HG02642 (cell line): ENCODE measurements around the gene LASP1NB.
"Not testable (repeated sequence)": the region's sequence is repeated elsewhere in the genome, so short reads cannot be mapped to it uniquely, and the experiment has no call there.

Experiments
- ATAC-seq: cut with Tn5 transposase; IDR thresholded peaks from one replicate; pipeline ENCODE4 v1.9.1; 2021; ENCODE audit warnings: mild to moderate bottlenecking; ENCODE audit not compliant: unreplicated experiment, poor library complexity

LASP1NB gene

DNA sequence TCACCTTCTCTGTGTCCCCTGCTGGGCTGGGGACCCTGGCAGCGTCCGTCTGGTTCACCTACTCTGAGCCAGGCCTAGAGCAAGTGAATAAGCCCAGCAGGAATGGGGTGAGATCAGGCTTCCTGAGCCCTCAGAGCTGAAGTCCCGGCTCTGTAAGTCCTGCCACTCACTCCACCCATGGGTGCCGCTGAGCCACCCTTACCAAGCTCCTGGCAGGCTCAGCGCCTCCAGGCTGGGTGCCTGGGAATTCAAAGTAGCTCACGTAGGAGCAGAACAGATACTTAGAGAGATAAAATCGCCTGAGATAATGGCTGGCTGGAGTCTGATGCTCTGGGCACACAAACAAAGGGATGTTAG lies 9.8 kb upstream of the LASP1NB start:
- ATAC-seq: no peak

DNA sequence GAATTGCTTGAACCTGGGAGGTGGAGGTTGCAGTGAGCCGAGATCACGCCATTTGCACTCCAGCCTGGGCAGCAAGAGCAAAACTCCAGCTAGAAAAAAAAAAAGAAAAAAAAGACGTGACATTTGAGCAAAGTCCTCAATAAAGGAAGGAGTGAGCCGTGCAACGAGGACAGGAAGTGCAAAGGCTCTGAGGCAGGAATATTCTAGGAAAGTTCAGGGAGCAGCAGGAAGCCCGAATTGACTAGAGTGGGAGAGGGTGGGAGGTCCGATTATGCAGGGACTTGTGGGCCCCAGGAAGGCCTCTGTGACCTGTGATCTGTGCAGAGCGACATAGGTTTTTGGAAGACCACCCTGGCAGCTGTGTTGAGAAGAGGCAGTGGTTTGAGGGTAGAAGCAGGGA lies 8.6 kb upstream of the LASP1NB start:
- no peak for ATAC-seq

DNA sequence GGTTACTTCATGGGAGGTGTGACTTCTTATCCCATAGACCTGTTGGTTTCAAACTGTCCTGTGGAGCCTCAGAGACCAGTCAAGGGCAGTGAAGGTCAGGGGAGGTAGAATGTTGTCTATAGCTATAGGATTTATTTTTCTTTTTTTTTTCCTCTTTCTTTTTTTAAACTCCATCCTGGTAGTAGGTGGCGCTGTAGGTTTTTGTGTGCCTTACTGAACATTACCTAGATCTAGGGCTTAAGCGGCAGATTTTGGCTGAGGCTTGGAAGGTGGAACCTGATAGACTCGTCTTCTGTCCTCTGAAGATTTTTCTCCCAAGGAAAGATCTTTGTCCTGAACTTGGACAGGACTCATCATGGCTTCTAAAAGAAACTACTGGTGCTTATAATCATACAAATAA lies 8.2 kb upstream of the LASP1NB start:
- no peak for ATAC-seq

DNA sequence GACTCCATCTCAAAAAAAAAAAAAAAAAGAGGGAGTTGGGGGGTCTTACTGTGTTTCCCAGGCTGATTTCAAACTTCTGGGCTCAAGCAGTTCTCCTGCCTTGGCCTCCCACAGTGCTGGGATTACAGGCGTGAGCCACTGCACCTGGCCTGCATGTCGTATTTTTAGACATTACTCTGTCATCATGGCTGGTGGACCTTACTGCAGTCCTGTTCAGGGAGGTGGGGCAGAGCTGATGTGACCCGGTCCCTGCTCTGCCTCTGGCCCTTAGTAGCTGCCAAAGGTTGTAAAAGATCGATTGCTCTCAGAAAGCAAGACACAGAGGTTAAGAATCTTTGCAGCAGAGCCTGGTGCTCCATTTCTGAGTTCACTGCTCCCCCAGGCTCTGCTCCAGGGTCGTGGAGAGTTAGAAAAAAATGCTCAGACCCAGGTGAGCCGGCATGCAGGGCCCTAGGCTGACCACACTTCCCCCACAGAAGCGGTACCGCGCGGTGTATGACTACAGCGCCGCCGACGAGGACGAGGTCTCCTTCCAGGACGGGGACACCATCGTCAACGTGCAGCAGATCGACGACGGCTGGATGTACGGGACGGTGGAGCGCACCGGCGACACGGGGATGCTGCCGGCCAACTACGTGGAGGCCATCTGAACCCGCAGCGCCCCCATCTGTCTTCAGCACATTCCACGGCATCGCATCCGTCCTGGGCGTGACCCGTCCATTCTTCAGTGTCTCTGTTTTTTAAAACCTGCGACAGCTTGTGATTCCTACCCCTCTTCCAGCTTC lies 7.1 kb upstream of the LASP1NB start:
- no peak for ATAC-seq

DNA sequence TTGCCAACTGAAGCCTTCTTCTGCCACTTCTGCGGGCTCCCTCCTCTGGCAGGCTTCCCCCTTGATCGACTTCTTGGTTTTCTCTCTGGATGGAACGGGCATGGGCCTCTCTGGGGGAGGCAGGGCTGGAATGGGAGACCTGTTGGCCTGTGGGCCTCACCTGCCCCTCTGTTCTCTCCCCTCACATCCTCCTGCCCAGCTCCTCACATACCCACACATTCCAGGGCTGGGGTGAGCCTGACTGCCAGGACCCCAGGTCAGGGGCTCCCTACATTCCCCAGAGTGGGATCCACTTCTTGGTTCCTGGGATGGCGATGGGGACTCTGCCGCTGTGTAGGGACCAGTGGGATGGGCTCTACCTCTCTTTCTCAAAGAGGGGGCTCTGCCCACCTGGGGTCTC lies 6.5 kb upstream of the LASP1NB start:
- ATAC-seq: no peak

DNA sequence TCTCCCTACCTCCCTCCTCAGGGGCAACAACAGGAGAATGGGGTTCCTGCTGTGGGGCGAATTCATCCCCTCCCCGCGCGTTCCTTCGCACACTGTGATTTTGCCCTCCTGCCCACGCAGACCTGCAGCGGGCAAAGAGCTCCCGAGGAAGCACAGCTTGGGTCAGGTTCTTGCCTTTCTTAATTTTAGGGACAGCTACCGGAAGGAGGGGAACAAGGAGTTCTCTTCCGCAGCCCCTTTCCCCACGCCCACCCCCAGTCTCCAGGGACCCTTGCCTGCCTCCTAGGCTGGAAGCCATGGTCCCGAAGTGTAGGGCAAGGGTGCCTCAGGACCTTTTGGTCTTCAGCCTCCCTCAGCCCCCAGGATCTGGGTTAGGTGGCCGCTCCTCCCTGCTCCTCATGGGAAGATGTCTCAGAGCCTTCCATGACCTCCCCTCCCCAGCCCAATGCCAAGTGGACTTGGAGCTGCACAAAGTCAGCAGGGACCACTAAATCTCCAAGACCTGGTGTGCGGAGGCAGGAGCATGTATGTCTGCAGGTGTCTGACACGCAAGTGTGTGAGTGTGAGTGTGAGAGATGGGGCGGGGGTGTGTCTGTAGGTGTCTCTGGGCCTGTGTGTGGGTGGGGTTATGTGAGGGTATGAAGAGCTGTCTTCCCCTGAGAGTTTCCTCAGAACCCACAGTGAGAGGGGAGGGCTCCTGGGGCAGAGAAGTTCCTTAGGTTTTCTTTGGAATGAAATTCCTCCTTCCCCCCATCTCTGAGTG lies 5.9 kb upstream of the LASP1NB start:
- no peak for ATAC-seq

DNA sequence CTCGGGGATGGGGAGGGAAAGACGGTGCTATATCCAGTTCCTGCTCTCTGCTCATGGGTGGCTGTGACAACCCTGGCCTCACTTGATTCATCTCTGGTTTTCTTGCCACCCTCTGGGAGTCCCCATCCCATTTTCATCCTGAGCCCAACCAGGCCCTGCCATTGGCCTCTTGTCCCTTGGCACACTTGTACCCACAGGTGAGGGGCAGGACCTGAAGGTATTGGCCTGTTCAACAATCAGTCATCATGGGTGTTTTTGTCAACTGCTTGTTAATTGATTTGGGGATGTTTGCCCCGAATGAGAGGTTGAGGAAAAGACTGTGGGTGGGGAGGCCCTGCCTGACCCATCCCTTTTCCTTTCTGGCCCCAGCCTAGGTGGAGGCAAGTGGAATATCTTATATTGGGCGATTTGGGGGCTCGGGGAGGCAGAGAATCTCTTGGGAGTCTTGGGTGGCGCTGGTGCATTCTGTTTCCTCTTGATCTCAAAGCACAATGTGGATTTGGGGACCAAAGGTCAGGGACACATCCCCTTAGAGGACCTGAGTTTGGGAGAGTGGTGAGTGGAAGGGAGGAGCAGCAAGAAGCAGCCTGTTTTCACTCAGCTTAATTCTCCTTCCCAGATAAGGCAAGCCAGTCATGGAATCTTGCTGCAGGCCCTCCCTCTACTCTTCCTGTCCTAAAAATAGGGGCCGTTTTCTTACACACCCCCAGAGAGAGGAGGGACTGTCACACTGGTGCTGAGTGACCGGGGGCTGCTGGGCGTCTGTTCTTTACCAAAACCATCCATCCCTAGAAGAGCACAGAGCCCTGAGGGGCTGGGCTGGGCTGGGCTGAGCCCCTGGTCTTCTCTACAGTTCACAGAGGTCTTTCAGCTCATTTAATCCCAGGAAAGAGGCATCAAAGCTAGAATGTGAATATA lies 4.8 kb upstream of the LASP1NB start:
- ATAC-seq: no peak

DNA sequence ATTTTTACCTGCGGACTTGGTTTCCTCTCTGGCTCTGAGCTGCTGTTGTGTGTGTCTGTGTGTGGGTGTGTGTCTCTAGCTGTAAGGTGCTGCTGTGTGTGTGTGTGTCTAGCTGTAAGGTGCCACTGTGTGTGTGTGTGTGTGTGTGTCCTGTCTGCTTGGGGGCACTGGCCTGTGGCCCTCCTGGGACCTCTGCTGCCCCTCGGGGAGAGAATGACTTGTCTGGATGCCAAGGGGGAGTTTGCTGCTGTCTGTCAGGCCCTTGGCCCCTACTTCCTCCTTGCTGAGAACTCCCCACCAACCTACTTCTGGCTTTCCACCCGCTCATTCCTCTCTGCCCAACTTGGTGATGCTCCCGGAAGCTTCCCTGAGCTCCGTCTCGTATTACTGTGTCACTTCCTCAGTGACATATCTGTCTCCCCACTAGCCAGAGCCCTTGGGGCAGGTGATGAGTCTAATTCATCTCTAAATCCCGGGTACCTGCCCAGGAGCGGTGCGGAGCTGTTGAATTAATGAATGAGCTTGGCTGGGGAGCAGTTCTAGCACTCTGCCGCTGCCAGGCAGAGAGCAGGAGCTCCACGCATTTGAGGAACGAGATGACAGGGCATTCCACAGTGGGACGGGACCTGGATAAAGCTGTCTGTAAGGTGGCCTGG lies 3.5 kb upstream of the LASP1NB start:
- no peak for ATAC-seq

DNA sequence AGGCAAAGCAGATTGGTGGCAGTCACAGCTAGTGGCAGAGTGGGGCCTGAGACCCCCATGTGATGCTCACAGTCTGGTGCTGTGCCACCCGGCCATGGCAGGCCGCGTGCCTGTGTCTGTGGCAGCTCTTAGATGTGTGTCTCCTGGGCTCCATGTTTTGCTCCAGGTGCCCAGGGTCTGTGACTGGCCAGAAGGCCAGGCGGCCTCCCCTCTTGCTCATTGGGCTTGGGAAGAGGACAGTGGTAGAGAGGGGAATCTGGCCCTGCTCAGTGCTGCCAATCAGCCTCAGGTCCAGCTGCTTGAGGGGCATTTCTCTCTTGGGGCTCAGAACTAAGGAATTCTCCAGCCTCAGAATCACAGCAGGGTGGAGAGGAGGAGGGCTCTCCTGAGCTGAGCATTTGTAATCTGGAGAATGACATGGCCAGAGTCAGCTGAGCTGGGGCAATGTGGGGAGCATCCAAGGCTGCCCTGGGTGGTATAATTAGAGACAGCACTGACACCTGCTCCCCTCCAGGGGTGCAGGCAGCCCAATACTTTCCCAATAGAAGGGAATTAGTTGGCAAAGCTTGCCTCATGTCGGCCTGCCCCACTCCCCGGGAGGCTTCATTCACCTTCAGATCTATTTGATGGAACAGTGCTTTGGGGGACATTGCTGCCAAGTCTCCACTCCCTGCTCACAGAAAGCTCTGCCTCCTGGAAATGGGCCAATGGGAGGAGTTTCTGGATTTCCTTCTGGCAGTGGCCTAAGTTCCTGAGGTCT lies 2.7 kb upstream of the LASP1NB start:
- ATAC-seq: no peak

DNA sequence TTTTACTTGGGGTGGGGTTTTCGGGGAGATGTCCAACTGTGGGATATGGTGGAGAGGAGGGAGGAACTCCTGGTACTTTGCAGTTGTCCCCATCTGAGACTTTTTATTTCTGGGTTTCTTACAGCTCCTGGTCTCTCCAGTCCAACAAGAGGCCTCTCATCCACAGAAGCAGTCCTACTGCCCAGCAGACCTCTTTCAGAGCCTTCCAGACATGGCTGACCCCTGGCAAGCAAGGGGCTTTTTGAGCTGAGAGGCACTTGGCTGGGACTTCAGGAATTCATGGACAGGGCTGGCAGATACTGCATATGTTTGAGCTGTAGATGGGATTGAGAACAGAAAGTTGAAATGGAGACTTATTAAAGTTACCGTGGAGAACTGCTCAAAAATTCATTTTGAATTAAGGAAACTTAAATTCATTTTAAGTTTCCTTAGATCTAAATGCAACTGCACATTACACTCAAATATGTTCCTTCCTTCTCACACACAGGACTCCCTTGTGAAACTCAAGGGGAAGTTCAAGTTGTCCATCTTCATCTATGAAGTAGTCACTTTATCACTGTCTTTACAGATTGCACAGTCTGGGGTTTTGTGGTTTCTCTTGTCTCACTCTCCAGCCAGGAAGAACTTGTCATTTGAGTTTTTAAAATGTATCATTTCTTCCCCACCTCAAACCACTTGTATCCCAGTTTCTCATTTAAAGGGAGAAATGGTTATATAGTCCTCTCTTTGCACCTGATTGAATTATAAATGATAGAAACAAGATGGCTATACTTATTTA lies 1.1 kb downstream of the LASP1NB start:
- no peak for ATAC-seq

DNA sequence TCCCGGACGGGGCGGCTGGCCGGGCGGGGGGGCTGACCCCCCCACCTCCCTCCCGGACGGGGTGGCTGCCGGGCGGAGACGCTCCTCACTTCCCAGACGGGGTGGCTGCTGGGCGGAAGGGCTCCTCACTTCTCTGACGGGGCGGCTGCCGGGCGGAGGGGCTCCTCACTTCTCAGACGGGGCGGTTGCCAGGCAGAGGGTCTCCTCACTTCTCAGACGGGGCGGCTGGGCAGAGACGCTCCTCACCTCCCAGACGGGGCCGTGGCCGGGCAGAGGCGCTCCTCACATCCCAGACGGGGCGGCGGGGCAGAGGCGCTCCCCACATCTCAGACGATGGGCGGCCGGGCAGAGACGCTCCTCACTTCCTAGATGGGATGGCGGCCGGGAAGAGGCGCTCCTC lies 5.4 kb downstream of the LASP1NB start:
- not testable (repeated sequence) for ATAC-seq

DNA sequence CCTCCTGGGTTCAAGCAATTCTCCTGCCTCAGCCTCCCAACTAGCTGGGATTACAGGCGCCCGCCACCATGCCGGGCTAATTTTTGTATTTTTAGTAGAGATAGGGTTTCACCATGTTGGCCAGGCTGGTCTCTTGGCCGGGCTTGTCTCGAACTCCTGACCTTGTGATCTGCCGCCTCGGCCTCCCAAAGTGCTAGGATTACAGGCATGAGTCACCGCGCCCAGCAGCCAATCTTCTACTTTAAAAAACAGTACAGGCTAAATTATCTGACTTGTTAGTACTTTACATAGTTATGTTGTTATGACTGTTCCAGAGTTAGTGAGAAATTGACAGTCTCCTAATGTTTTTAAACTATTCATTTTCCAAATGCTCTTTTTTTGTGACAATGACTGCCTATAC lies 8.5 kb downstream of the LASP1NB start:
- not testable (repeated sequence) for ATAC-seq

DNA sequence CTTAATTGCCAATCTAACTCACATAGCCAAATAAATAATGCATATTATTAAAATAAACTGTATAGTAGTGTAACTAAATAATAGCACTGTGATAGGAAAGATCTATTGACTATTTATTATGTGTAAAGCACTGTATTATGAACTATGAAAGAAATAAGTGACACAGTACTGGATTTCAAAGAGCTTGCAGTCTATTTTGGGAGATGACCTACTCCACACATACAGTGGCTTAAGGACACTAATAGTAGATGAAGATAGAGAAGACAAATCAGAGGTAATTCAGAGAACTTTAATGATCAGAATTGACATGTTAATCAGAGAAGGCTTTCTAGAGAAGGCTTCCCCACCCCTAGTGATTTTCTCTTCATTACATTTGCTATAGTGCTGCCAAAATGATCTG lies 14.6 kb downstream of the LASP1NB start:
- ATAC-seq: no peak

DNA sequence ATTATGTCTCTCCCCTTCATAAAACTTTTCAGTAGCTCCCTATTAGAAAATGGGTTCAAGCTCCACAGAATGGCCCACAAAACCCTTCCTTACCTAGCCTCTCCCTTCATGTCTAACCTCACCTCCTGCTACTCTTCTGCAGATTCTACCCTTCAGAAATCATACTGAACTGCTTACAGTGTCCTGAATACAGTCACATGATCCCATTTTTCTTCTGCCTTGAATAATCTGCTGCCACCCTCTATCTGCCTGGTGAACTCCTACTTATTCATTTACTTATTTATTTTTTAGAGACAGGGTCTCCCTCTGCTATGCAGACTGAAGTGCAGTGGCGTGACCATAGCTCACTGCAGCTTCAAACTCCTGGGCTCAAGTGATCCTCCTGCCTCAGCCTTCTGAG lies 15.0 kb downstream of the LASP1NB start:
- no peak for ATAC-seq

DNA sequence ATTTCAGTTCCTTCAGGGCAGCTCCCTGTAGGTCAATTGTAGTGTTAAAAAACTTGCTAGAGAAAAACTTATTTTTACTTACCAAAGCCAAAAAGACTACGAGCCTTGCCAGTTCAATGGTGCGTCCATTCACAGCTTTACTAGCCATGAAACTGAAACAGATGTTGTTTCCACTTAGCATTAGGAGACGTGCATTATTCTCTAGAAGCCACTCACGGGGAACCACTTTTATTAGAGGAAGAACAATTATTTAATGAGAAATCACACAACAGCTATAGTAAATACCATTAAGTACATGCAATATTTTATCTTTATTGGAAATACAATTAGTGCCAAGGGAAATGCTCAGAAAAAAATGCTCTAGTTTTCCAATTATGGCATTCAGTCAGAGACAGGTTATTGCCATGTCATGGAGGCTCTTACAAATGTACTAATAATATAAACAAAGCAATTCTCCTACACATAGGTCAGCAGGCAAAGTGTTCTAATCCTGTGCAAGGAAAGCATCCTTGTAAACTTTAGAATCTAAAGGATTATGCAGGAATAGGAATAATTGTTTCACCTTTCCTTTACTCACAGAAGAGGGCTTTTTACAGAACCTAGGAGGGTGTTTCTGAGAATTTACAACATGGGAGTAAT lies 17.4 kb downstream of the LASP1NB start:
- no peak for ATAC-seq

DNA sequence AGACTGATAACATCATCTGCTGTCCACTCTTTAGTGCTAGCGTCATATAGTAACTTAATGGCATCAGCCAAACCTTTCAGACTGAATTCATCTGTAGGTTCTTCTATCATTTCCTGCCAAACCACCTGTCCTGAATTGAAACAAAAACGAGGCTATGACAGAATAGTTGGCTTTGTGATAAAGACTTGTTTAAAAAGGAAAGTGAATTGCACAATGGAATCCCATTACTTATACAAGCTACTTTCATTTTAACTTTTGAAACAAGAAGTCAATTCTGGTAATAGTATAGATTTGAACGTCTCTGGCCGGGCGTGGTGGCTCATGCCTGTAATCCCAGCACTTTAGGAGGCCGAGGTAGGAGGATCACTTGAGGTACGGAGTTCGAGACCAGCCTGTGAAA lies 18.2 kb downstream of the LASP1NB start:
- ATAC-seq: no peak

DNA sequence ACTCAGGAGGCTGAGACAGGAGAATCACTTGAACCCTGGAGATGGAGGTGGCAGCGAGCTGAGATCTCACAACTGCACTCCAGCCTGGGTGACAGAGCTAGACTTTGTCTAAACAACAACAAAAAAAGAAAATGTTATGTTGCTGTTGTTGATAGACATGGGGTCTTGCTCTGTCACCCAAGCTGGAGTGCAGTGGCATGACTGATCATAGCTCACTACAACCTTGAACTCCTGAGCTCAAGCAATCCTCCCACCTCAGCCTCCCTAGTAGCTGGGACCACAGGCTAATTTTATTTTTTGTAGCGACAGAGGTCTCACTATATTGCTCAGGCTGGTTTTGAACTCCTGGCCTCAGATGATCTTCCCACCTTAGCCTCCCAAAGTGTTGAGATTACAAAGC lies 21.8 kb downstream of the LASP1NB start:
- ATAC-seq: no peak

DNA sequence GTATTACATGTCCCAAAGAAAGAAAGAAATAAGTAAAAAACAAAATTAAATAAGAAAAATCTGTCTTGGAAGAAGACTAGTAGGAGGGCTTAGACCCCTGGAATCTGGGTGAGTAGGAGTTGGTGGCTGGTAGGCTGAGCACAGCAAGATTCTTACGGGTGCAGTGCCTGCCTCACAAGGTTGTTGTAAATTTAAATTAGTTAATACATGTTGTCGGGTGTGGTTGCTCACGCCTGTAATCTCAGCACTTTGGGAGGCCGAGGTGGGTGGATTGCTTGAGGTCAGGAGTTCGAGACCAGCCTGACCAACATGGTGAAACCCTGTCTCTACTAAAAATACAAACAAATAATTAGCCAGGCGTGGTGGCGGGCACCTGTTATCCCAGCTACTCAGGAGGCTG lies 28.4 kb downstream of the LASP1NB start:
- ATAC-seq: not testable (repeated sequence)

DNA sequence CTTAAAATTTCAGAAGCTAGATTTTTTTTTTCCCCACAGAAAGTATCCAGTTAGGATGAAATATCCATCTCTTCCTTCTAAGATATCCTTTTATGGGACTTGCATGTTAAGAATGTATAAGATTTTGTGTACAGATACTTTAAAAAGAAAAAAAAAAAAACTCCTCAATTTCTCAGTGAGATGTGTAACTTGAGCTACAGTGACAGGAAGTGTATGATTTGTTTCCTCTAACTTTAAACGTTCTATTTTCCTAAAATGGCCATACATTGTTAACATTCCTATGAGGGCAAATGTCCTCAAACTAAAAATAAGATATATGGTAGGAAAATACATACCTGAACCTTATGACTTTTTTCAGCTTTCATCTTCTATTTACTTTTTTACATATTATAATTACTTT lies 32.9 kb downstream of the LASP1NB start:
- no peak for ATAC-seq
